Measurements from ENCODE around the gene CEP120.
"Not testable (repeated sequence)": the region's sequence is repeated elsewhere in the genome, so short reads cannot be mapped to it uniquely, and the experiment has no call there.

DNA sequence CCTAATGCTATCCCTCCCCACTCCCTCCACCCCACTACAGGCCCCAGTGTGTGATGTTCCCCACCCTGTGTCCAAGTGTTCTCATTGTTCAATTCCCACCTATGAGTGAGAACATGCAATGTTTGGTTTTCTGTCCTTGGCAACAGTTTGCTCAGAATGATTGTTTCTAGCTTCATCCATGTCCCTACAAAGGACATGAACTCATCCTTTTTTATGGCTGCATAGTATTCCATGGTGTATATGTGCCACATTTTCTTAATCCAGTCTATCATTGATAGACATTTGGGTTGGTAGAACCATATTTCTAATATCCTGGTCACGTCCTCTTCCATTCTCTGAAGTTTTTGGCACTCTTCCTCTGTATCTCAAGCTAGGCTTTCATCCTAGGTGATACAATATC is 43.6 kb upstream of the CEP120 start:
- TF ChIP-seq POLR2AphosphoS5 (IDR thresholded peaks at IDR 0.05), result not testable (repeated sequence)
- TF ChIP-seq, protein P1, sequence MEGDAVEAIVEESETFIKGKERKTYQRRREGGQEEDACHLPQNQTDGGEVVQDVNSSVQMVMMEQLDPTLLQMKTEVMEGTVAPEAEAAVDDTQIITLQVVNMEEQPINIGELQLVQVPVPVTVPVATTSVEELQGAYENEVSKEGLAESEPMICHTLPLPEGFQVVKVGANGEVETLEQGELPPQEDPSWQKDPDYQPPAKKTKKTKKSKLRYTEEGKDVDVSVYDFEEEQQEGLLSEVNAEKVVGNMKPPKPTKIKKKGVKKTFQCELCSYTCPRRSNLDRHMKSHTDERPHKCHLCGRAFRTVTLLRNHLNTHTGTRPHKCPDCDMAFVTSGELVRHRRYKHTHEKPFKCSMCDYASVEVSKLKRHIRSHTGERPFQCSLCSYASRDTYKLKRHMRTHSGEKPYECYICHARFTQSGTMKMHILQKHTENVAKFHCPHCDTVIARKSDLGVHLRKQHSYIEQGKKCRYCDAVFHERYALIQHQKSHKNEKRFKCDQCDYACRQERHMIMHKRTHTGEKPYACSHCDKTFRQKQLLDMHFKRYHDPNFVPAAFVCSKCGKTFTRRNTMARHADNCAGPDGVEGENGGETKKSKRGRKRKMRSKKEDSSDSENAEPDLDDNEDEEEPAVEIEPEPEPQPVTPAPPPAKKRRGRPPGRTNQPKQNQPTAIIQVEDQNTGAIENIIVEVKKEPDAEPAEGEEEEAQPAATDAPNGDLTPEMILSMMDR (IDR thresholded peaks at IDR 0.05 in 8 of 11, conservative IDR thresholded peaks at IDR 0.05 in 3 of 11), result not testable (repeated sequence)
